Colonic mucosa (tissue), 4 donors: ENCODE data around the gene CCAR1. TPM values are rescaled to one million over a fixed set of nuclear protein-coding genes. Genes with fewer than 3 reads are reported as not detected.
"Not testable (repeated sequence)": the region's sequence is repeated elsewhere in the genome, so short reads cannot be mapped to it uniquely, and the experiment has no call there.

ENCODE experiments used
- DNase-seq: peaks from one replicate; pipeline ENCODE4 v3.0.0-alpha.2; 2020
- H3K27ac ChIP-seq: fragments of 200-600 bp; one replicate; pipeline ENCODE4 v1.8.0; 2021
- H3K27me3 ChIP-seq: fragments of 200-600 bp; one replicate; pipeline ENCODE4 v1.8.0; 2021
- H3K36me3 ChIP-seq: fragments of 200-600 bp; one replicate; pipeline ENCODE4 v1.8.0; 2021
- H3K4me1 ChIP-seq: fragments of 200-600 bp; one replicate; pipeline ENCODE4 v1.8.0; 2021; ENCODE audit warnings: mild to moderate bottlenecking
- H3K4me3 ChIP-seq: fragments of 200-600 bp; one replicate; pipeline ENCODE4 v1.8.0; 2021
- H3K9ac ChIP-seq, 2 donors: one replicate each; pipeline ENCODE4 v1.7.0; 2013; ENCODE audit warnings: control low read depth in 2 of 2, low read depth in 2 of 2, low read length in 2 of 2
- H3K9me3 ChIP-seq: fragments of 200-600 bp; one replicate; pipeline ENCODE4 v1.8.0; 2021
- CTCF ChIP-seq: fragments of 200-600 bp; IDR thresholded peaks from one replicate; pipeline ENCODE4 v1.8.0; 2022; ENCODE audit warnings: antibody characterized with exemption, mild to moderate bottlenecking
- intact Hi-C: fragments of 100-400 bp; cut with DNase I; formaldehyde crosslinking; loops from one replicate; pipeline ENCODE4 v1.14.1; 2022
- total RNA-seq, 2 donors: library from RNA; stranded (reverse); fragmentation: NEBNext Ultra II Directional in 1 of 2; extraction: Animal tissue kit (Norgen Biotek cat#: 25700) in 1 of 2; gene quantifications; one replicate each; pipeline ENCODE4 v1.2.1, GENCODE V29; 2021
- donor health status: healthy.
- donor health status: DM: no; HTN: no; CAD: no.
- donor health status: DM: no; HTN: no; CAD: no.

CCAR1 gene
- total RNA-seq, 2 donors from 2014 or later: 46.5 to 62.8 TPM

- Histone ChIP-seq H3K9me3 (no peaks in the 10 kb centered on the region), H3K4me1 (no peaks in the 10 kb centered on the region), H3K36me3 (no peaks in the 10 kb centered on the region), H3K4me3 (no peak overlapping the region), H3K27ac (no peak overlapping the region), H3K27me3 (no peaks in the 10 kb centered on the region), H3K9ac (no peak overlapping the region)
- intact Hi-C loops: no loop called here
- DNase-seq: no peak
- TF ChIP-seq CTCF: no peak
Measured at GRCh38 chr10:68812420-68812819, 91.4 kb downstream of the CCAR1 start.

DNA sequence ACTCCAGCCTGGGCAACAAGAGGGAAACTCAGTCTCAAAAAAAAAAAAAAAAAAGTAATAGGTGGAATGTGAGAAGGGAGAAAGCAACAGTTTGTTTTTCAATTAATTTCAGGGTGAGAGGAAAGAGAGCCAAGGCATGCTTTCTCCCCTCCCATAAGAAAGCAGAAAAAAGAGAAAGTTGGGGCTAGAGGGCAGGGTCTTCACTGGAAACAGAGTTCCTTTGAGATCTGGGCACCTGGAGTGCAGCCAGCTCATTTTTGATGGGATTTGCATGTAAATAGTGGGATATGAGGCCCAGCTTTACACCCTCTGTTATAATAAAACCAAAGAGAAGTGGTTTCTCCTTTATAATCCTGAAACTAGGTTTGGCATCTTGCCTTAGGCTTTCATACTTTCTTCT is 92.5 kb downstream of the CCAR1 start:
- H3K9me3 ChIP-seq: no peaks in the 10 kb centered on the region
- H3K27me3 ChIP-seq: no peaks in the 10 kb centered on the region
- H3K4me1 ChIP-seq: no peaks in the 10 kb centered on the region
- H3K36me3 ChIP-seq: no peaks in the 10 kb centered on the region
- intact Hi-C loops: no loop called here
- H3K27ac ChIP-seq: no peak overlapping the region
- no peak for TF ChIP-seq CTCF
- DNase-seq: no peak
- H3K4me3 ChIP-seq: no peak overlapping the region
- H3K9ac ChIP-seq: no peak overlapping the region

DNA sequence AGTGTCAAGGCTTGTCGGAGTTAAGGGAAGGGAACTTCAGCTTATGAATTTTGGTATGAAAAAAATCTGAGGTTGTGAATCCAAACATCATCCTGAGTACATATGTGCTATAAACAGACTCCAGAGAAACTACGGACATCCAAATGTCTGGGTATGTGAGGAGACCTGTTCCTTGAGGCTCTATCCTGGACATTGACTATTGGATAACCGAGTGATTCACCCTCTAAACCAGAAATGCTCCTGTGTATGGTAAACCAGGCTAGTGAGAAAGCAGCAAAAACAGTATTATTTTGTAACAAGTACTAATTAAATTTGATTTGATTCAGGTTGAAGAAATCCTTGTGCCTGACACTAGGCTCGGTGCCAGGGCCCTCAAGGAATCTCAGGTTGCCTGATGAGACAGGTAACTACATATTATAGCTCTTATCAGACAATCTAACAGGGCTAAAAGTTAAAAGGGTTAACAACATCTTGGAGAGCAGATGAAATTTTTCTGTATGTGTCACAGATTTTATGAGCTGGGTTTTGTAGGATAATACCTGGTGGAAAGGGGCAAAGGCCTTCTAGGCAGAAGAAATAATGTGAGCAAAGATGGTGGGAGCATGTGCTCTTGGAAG is 95.9 kb downstream of the CCAR1 start:
- intact Hi-C loops: no loop called here
- DNase-seq: no peak
- Histone ChIP-seq H3K36me3 (no peaks in the 10 kb centered on the region), H3K9me3 (no peaks in the 10 kb centered on the region), H3K9ac (no peak overlapping the region), H3K4me1 (no peaks in the 10 kb centered on the region), H3K27ac (no peak overlapping the region), H3K4me3 (no peak overlapping the region), H3K27me3 (no peaks in the 10 kb centered on the region)
- TF ChIP-seq CTCF: no peak

- H3K9me3 ChIP-seq, H3K36me3 ChIP-seq, intact Hi-C loops, H3K27ac ChIP-seq, DNase-seq, H3K4me1 ChIP-seq, H3K4me3 ChIP-seq, H3K9ac ChIP-seq, H3K27me3 ChIP-seq: not testable (repeated sequence)
Measured at GRCh38 chr10:68820359-68820758, 99.3 kb downstream of the CCAR1 start.

- H3K27me3 ChIP-seq, H3K27ac ChIP-seq, H3K4me1 ChIP-seq, DNase-seq, H3K9ac ChIP-seq, H3K9me3 ChIP-seq, H3K4me3 ChIP-seq, H3K36me3 ChIP-seq, intact Hi-C loops: not testable (repeated sequence)
Measured at GRCh38 chr10:68822626-68823025, 101.6 kb downstream of the CCAR1 start.

- peak; percentile 58 for DNase-seq
- peak within 1 kb of the TSS; percentile 46 to 81 for H3K9ac ChIP-seq
Measured at GRCh38 chr10:68826764-68827591, 105.9 kb downstream of the CCAR1 start, which contains the start of gene STOX1. TSS of gene STOX1 (plus strand) at chr10:68827531. CDS start at chr10:68827624, 93 bp downstream.

DNA sequence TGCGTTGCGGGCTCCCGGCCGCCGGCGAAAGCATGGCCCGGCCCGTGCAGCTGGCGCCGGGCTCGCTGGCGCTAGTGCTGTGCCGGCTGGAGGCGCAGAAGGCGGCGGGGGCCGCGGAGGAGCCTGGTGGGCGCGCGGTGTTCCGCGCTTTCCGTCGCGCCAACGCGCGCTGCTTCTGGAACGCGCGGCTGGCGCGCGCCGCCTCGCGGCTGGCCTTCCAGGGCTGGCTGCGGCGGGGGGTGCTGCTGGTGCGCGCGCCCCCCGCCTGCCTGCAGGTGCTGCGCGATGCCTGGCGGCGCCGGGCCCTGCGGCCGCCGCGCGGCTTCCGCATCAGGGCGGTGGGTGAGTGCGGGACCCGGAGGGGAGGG is 106.5 kb downstream of the CCAR1 start:
- H3K27me3 ChIP-seq, H3K27ac ChIP-seq, H3K9me3 ChIP-seq, H3K36me3 ChIP-seq, H3K4me1 ChIP-seq, intact Hi-C loops, DNase-seq: not testable (repeated sequence)
- Histone ChIP-seq H3K4me3 (peak overlapping the region; percentile 56), H3K9ac (peak overlapping the region in 1 of 2 donors; percentile 46)

More at GRCh38 chr10:68826764-68827591, 105.9 kb downstream of the CCAR1 start, which contains the start of gene STOX1:
- Histone ChIP-seq H3K4me3 (peak within 1 kb of the TSS; percentile 56), H3K27ac (no peak within 1 kb of the TSS), H3K27me3 (no peaks in the 10 kb centered on the region), H3K36me3 (no peaks in the 10 kb centered on the region), H3K4me1 (no peaks in the 10 kb centered on the region), H3K9me3 (no peaks in the 10 kb centered on the region)
- TF ChIP-seq CTCF: no peak
- intact Hi-C loops: no loop called here

- Histone ChIP-seq H3K9ac (peak overlapping the region in 1 of 2 donors; percentile 35), H3K4me3 (peak overlapping the region; percentile 29)
- DNase-seq, H3K9me3 ChIP-seq, H3K36me3 ChIP-seq, H3K4me1 ChIP-seq, H3K27me3 ChIP-seq, intact Hi-C loops, H3K27ac ChIP-seq: not testable (repeated sequence)
Measured at GRCh38 chr10:68828083-68828601, 107.1 kb downstream of the CCAR1 start.
